SK-N-SH treated with all-trans-retinoic acid at 6 μM for 48 hours (cell line): ENCODE measurements around the gene FAF1.

Experiments
- ATAC-seq: fragments of 200-7000 bp; cut with Tn5 transposase; 3 replicates; pipeline ENCODE4 v1.9.1; 2020; ENCODE audit warnings: mild to moderate bottlenecking, moderate library complexity
- ARNTL ChIP-seq: fragments of 450-650 bp; formaldehyde crosslinking; IDR thresholded peaks from 2 replicates; pipeline ENCODE4 v1.5.0; 2020; ENCODE audit warnings: low read depth, mild to moderate bottlenecking, moderate library complexity, borderline replicate concordance
- BACH2 ChIP-seq: fragments of 250-450 bp; sonication (Bioruptor Pico); IDR thresholded peaks from 2 replicates; pipeline ENCODE4 v1.9.0; 2021; ENCODE audit warnings: mild to moderate bottlenecking, borderline replicate concordance
- CSRNP3 ChIP-seq: fragments of 250-450 bp; sonication (Bioruptor Pico); IDR thresholded peaks from 2 replicates; pipeline ENCODE4 v1.5.1; 2021; ENCODE audit warnings: mild to moderate bottlenecking, moderate library complexity
- GLIS3 ChIP-seq: fragments of 250-450 bp; sonication (Bioruptor Pico); IDR thresholded peaks from 2 replicates; pipeline ENCODE4 v1.5.0; 2020; ENCODE audit warnings: mild to moderate bottlenecking, moderate library complexity
- ISL1 ChIP-seq: fragments of 250-450 bp; sonication (Bioruptor Pico); IDR thresholded peaks from 2 replicates; pipeline ENCODE4 v2.1.2; 2022; ENCODE audit warnings: mild to moderate bottlenecking, moderate library complexity
- OSR1 ChIP-seq: fragments of 250-450 bp; sonication (Bioruptor Pico); IDR thresholded peaks from 2 replicates; pipeline ENCODE4 v1.8.0; 2022; ENCODE audit warnings: moderate library complexity, mild to moderate bottlenecking, inconsistent platforms
- PATZ1 ChIP-seq: fragments of 250-450 bp; sonication (Bioruptor Pico); IDR thresholded peaks from 2 replicates; pipeline ENCODE4 v1.8.0; 2020; ENCODE audit warnings: mild to moderate bottlenecking, moderate library complexity, borderline replicate concordance
- POU6F1 ChIP-seq: fragments of 250-450 bp; sonication (Bioruptor Pico); IDR thresholded peaks from 2 replicates; pipeline ENCODE4 v1.8.0; 2021; ENCODE audit warnings: low read depth, mild to moderate bottlenecking, moderate library complexity, borderline replicate concordance
- PPARA ChIP-seq: fragments of 250-450 bp; sonication (Bioruptor Pico); IDR thresholded peaks from 2 replicates; pipeline ENCODE4 v1.5.0; 2020; ENCODE audit warnings: mild to moderate bottlenecking, borderline replicate concordance
- RARB ChIP-seq: fragments of 250-450 bp; sonication (Bioruptor Pico); IDR thresholded peaks from 2 replicates; pipeline ENCODE4 v1.8.0; 2021; ENCODE audit warnings: mild to moderate bottlenecking, moderate library complexity
- SNAI2 ChIP-seq: fragments of 250-450 bp; sonication (Bioruptor Pico); IDR thresholded peaks from 2 replicates; pipeline ENCODE4 v1.5.0; 2020; ENCODE audit warnings: mild to moderate bottlenecking, moderate library complexity
- TOX ChIP-seq: fragments of 250-450 bp; sonication (Bioruptor Pico); IDR thresholded peaks from 2 replicates; pipeline ENCODE4 v1.8.0; 2021; ENCODE audit warnings: mild to moderate bottlenecking, moderate library complexity, borderline replicate concordance
- TSHZ2 ChIP-seq: fragments of 250-450 bp; sonication (Bioruptor Pico); IDR thresholded peaks from 2 replicates; pipeline ENCODE4 v1.5.0; 2020; ENCODE audit warnings: mild to moderate bottlenecking, moderate library complexity
- ZC3H10 ChIP-seq: fragments of 250-450 bp; sonication (Bioruptor Pico); IDR thresholded peaks from 2 replicates; pipeline ENCODE4 v1.5.1; 2021; ENCODE audit warnings: mild to moderate bottlenecking, moderate library complexity
- ZFP3 ChIP-seq: fragments of 250-450 bp; sonication (Bioruptor Pico); IDR thresholded peaks from 2 replicates; pipeline ENCODE4 v1.5.0; 2020; ENCODE audit warnings: mild to moderate bottlenecking, moderate library complexity
- ZFP30 ChIP-seq: fragments of 450-650 bp; formaldehyde crosslinking; IDR thresholded peaks from 2 replicates; pipeline ENCODE4 v1.5.0; 2022; ENCODE audit warnings: mild to moderate bottlenecking, moderate library complexity
- ZNF565 ChIP-seq: fragments of 450-650 bp; formaldehyde crosslinking; conservative IDR thresholded peaks from 2 replicates; pipeline ENCODE4 v1.5.0; 2020; ENCODE audit warnings: low read depth, mild to moderate bottlenecking, moderate library complexity
- ZNF8 ChIP-seq: fragments of 450-650 bp; formaldehyde crosslinking; IDR thresholded peaks from 2 replicates; pipeline ENCODE4 v1.5.0; 2020; ENCODE audit warnings: mild to moderate bottlenecking, moderate library complexity
- TF ChIP-seq, protein P1 (sequence below): fragments of 250-450 bp; sonication (Bioruptor Pico); IDR thresholded peaks from 2 replicates; pipeline ENCODE4 v1.5.1; 2020; ENCODE audit warnings: low read depth, mild to moderate bottlenecking, moderate library complexity

Gene FAF1

GRCh38 chr1:50977575-50978143 lies 17.6 kb upstream of the FAF1 start:
- ATAC-seq = peak; percentile 60
- no peak for TF ChIP-seq POU6F1
- TF ChIP-seq ZFP30 (CRISPR knock-in tag) = no peak
- no peak for TF ChIP-seq ISL1 (CRISPR knock-in tag)
- TF ChIP-seq ARNTL = no peak
- no peak for TF ChIP-seq BACH2 (CRISPR knock-in tag)
- TF ChIP-seq, all 23 proteins: peak for 0

DNA sequence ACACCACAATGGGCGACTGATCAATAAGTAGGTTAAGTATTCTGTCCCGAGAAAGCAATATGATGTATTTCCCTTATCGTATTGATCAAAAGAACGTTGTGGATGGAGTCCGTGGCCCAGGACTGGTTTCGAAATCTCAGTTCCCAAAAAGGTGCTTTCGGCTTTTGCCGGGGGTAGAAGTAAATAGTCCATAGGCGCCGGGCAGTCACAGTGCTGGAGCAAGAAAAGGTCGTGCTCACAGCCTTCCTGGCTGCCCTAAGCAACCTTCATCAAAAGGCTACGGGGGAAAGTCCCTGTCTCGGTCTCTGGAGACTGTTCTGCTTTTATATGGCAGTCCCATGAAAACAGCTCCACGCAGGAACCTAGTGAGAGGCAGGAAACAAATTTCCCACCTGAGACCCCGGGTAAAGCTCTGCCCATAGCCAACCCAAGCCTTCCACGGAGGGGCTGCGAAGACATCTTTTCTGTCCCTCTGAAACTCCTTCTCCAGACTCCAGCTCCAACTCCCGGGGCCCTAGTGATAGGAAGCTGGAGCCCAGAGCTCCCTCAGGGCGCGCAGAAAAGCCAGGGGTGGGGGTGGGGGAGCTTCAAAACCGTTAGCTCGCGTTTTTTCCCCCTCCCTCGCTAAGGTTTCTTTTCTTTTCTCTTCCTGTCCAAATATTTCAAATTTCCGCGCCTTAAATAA lies 17.0 kb upstream of the FAF1 start:
- no peak for TF ChIP-seq ZFP30 (CRISPR knock-in tag)
- peak; percentile 80 for TF ChIP-seq ZFP3 (CRISPR knock-in tag)
- ATAC-seq = peak; percentile 70

DNA sequence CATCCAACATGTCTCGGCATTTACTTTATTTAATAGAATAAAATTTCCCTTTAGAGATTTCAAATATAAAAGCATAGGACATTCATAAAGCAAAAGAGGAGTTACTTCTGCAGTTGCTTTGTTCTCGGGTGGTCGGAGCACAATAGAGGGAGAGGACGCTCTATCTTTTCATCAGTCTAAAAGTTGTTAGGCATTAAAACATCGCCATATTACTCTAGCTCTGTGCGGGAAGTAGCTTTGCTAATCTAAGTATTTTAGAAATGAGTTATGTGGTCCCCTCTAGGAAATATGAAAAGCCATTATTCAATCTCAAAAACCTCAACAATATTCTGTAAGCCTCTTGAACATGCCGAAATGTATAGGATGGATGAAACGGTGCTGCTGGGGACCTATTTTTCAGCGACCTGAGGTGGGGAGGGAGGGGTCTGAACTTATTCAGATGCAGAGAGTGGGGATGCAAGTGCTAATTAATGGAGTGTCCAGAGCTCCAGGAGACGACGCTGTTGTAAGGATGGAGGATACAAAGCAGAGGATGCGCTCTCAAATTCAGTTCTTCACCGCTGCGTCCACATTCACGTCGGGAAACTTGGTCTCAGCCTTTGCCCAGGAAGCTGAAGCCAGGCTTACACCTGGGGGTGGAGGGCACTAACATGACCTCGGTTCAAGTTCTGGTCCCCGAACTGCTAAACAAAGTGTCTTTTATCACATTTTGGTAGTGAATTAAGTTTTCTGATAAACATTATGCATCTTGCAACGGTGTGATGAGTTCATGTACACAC lies 16.2 kb upstream of the FAF1 start:
- ATAC-seq = no peak
- TF ChIP-seq PPARA (CRISPR knock-in tag) (no peak), RARB (CRISPR knock-in tag) (no peak), BACH2 (CRISPR knock-in tag) (no peak), ZFP30 (CRISPR knock-in tag) (no peak), ZC3H10 (CRISPR knock-in tag) (no peak), GLIS3 (CRISPR knock-in tag) (no peak), TOX (CRISPR knock-in tag) (no peak), CSRNP3 (no peak), ZNF8 (no peak), OSR1 (CRISPR knock-in tag) (no peak), TSHZ2 (CRISPR knock-in tag) (no peak), PATZ1 (no peak)
- TF ChIP-seq, protein P1, sequence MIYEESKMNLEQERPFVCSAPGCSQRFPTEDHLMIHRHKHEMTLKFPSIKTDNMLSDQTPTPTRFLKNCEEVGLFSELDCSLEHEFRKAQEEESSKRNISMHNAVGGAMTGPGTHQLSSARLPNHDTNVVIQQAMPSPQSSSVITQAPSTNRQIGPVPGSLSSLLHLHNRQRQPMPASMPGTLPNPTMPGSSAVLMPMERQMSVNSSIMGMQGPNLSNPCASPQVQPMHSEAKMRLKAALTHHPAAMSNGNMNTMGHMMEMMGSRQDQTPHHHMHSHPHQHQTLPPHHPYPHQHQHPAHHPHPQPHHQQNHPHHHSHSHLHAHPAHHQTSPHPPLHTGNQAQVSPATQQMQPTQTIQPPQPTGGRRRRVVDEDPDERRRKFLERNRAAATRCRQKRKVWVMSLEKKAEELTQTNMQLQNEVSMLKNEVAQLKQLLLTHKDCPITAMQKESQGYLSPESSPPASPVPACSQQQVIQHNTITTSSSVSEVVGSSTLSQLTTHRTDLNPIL (CRISPR knock-in tag) = no peak

GRCh38 chr1:50975436-50975835 lies 15.4 kb upstream of the FAF1 start:
- no peak for ATAC-seq
- TF ChIP-seq SNAI2 (CRISPR knock-in tag) (no peak), ZNF565 (no peak), OSR1 (CRISPR knock-in tag) (no peak), POU6F1 (no peak), ISL1 (CRISPR knock-in tag) (no peak), PPARA (CRISPR knock-in tag) (no peak), ZFP3 (CRISPR knock-in tag) (no peak), CSRNP3 (no peak), PATZ1 (no peak)
